NK-92 (cell line): ENCODE measurements around the gene RGS7BP.

Experiments used
- DNase-seq: peaks from one replicate; lab custom pipeline; 2025; ENCODE audit not compliant: unreplicated experiment; lab: John Stamatoyannopoulos, UW

The RGS7BP gene

GRCh38 chr5:64505769-64506566 lies at the start of gene RGS7BP:
Gene RGS7BP, plus strand, starts transcription at chr5:64506015. Its CDS starts 610 bp downstream, at chr5:64506625.
- no peak for DNase-seq

GRCh38 chr5:64457846-64458245 lies 48.0 kb upstream of the RGS7BP start:
- DNase-seq, result no peak

GRCh38 chr5:64458948-64459347 lies 46.9 kb upstream of the RGS7BP start:
- DNase-seq, result no peak

GRCh38 chr5:64462391-64462790 lies 43.4 kb upstream of the RGS7BP start:
- no peak for DNase-seq

- DNase-seq, result no peak
Observed at GRCh38 chr5:64486163-64486562, 19.7 kb upstream of the RGS7BP start.

GRCh38 chr5:64487283-64487682 lies 18.5 kb upstream of the RGS7BP start:
- no peak for DNase-seq

GRCh38 chr5:64489857-64490256 lies 16.0 kb upstream of the RGS7BP start:
- DNase-seq, result no peak

GRCh38 chr5:64497386-64497785 lies 8.4 kb upstream of the RGS7BP start:
- no peak for DNase-seq

GRCh38 chr5:64502196-64502595 lies 3.6 kb upstream of the RGS7BP start:
- DNase-seq, result no peak

- no peak for DNase-seq
Observed at GRCh38 chr5:64506567-64507263, 900 bp downstream of the RGS7BP start.

- no peak for DNase-seq
Observed at GRCh38 chr5:64507264-64507605, 1.4 kb downstream of the RGS7BP start.

GRCh38 chr5:64509828-64510227 lies 4.0 kb downstream of the RGS7BP start:
- no peak for DNase-seq

GRCh38 chr5:64513492-64513891 lies 7.7 kb downstream of the RGS7BP start:
- DNase-seq, result no peak

GRCh38 chr5:64514612-64515011 lies 8.8 kb downstream of the RGS7BP start:
- no peak for DNase-seq

GRCh38 chr5:64516216-64516615 lies 10.4 kb downstream of the RGS7BP start:
- no peak for DNase-seq

- no peak for DNase-seq
Observed at GRCh38 chr5:64518793-64519192, 13.0 kb downstream of the RGS7BP start.

- no peak for DNase-seq
Observed at GRCh38 chr5:64519263-64519662, 13.4 kb downstream of the RGS7BP start.

- no peak for DNase-seq
Observed at GRCh38 chr5:64526734-64527439, 21.1 kb downstream of the RGS7BP start.

- DNase-seq, result no peak
Observed at GRCh38 chr5:64530076-64530475, 24.3 kb downstream of the RGS7BP start.

GRCh38 chr5:64532212-64532611 lies 26.4 kb downstream of the RGS7BP start:
- DNase-seq, result no peak

GRCh38 chr5:64532657-64533056 lies 26.8 kb downstream of the RGS7BP start:
- DNase-seq, result no peak

- no peak for DNase-seq
Observed at GRCh38 chr5:64534033-64534432, 28.2 kb downstream of the RGS7BP start.
